BLaER1 (cell line): ENCODE results near the gene TUT4.
A peak's percentile ranks its signal among the peaks of the same experiment; 100 is the strongest.

Experiments
- H3K27ac ChIP-seq: shearing (Covaris generic); formaldehyde crosslinking; 2 replicates; pipeline ENCODE4 v1.8.1; 2022
- H3K27me3 ChIP-seq: shearing (Covaris generic); formaldehyde crosslinking; 2 replicates; pipeline ENCODE4 v1.8.1; 2022
- H3K36me3 ChIP-seq: shearing (Covaris generic); formaldehyde crosslinking; 2 replicates; pipeline ENCODE4 v1.8.1; 2022
- H3K4me1 ChIP-seq: shearing (Covaris generic); formaldehyde crosslinking; 2 replicates; pipeline ENCODE4 v1.8.1; 2022
- H3K4me2 ChIP-seq: shearing (Covaris generic); formaldehyde crosslinking; 2 replicates; pipeline ENCODE4 v1.8.1; 2022
- H3K4me3 ChIP-seq: shearing (Covaris generic); formaldehyde crosslinking; 2 replicates; pipeline ENCODE4 v1.8.1; 2022
- H3K9ac ChIP-seq: shearing (Covaris generic); formaldehyde crosslinking; 2 replicates; pipeline ENCODE4 v1.8.1; 2022
- H3K9me3 ChIP-seq: shearing (Covaris generic); formaldehyde crosslinking; 2 replicates; pipeline ENCODE4 v1.8.1; 2022
- H4K20me1 ChIP-seq: shearing (Covaris generic); formaldehyde crosslinking; 2 replicates; pipeline ENCODE4 v1.8.1; 2022
- Cebpa-rat ChIP-seq: shearing (Covaris generic); IDR thresholded peaks from 2 replicates; pipeline ENCODE4 v1.8.1; 2022

Gene TUT4

GRCh38 chr1:52423771-52424170 lies 129.1 kb downstream of the TUT4 start:
- Histone ChIP-seq H3K36me3 (peaks cover 72% of the 10 kb centered on the region), H3K4me2 (peak overlapping the region; percentile 15; the same call in 1 of the 2 replicates)
- no peak for TF ChIP-seq Cebpa-rat

GRCh38 chr1:52423055-52423454 lies 129.8 kb downstream of the TUT4 start:
- Histone ChIP-seq H4K20me1 (peaks cover 24% of the 10 kb centered on the region; the same call in 1 of the 2 replicates), H3K9ac (no peak overlapping the region), H3K36me3 (peaks cover 72% of the 10 kb centered on the region), H3K4me2 (no peak overlapping the region), H3K4me3 (no peak overlapping the region), H3K9me3 (no peaks in the 10 kb centered on the region), H3K27me3 (no peaks in the 10 kb centered on the region), H3K27ac (no peak overlapping the region), H3K4me1 (peaks cover 17% of the 10 kb centered on the region)
- no peak for TF ChIP-seq Cebpa-rat

More at GRCh38 chr1:52423771-52424170, 129.1 kb downstream of the TUT4 start:
- no peaks in the 10 kb centered on the region for H3K9me3 ChIP-seq
- no peak overlapping the region for H3K4me3 ChIP-seq
- no peak overlapping the region for H3K27ac ChIP-seq
- H3K9ac ChIP-seq, result no peak overlapping the region
- H3K27me3 ChIP-seq, result no peaks in the 10 kb centered on the region
- H4K20me1 ChIP-seq, result peaks cover 24% of the 10 kb centered on the region; the same call in 1 of the 2 replicates
- H3K4me1 ChIP-seq, result peaks cover 17% of the 10 kb centered on the region

GRCh38 chr1:52420713-52421112 lies 132.2 kb downstream of the TUT4 start:
- H3K9me3 ChIP-seq, result no peaks in the 10 kb centered on the region
- H4K20me1 ChIP-seq, result peaks cover 17% of the 10 kb centered on the region; the same call in 1 of the 2 replicates
- H3K4me2 ChIP-seq, result no peak overlapping the region
- no peak overlapping the region for H3K9ac ChIP-seq
- H3K27ac ChIP-seq, result no peak overlapping the region
- peaks cover 17% of the 10 kb centered on the region for H3K4me1 ChIP-seq
- peaks cover 82% of the 10 kb centered on the region for H3K36me3 ChIP-seq
- H3K27me3 ChIP-seq, result no peaks in the 10 kb centered on the region
- no peak overlapping the region for H3K4me3 ChIP-seq
- TF ChIP-seq Cebpa-rat, result no peak

GRCh38 chr1:52416811-52417210 lies 136.1 kb downstream of the TUT4 start:
- TF ChIP-seq Cebpa-rat, result no peak
- 0 out of 2 replicates have a peak, but pooled peaks cover 5% of the 10 kb centered on the region for H4K20me1 ChIP-seq
- H3K27me3 ChIP-seq, result no peaks in the 10 kb centered on the region
- H3K9me3 ChIP-seq, result no peaks in the 10 kb centered on the region
- no peak overlapping the region for H3K4me2 ChIP-seq
- peaks cover 88% of the 10 kb centered on the region for H3K36me3 ChIP-seq
- H3K27ac ChIP-seq, result no peak overlapping the region
- no peaks in the 10 kb centered on the region for H3K4me1 ChIP-seq
- no peak overlapping the region for H3K4me3 ChIP-seq
- no peak overlapping the region for H3K9ac ChIP-seq

GRCh38 chr1:52414942-52415341 lies 137.9 kb downstream of the TUT4 start:
- Histone ChIP-seq H4K20me1 (0 out of 2 replicates have a peak, but pooled peaks cover 9% of the 10 kb centered on the region), H3K9ac (no peak overlapping the region), H3K4me3 (no peak overlapping the region), H3K4me2 (no peak overlapping the region), H3K4me1 (no peaks in the 10 kb centered on the region), H3K9me3 (no peaks in the 10 kb centered on the region), H3K36me3 (peaks cover 100% of the 10 kb centered on the region), H3K27me3 (no peaks in the 10 kb centered on the region), H3K27ac (no peak overlapping the region)
- no peak for TF ChIP-seq Cebpa-rat

GRCh38 chr1:52413410-52413989 lies 139.4 kb downstream of the TUT4 start:
- H3K4me2 ChIP-seq, result no peak overlapping the region
- H3K9me3 ChIP-seq, result no peaks in the 10 kb centered on the region
- H3K4me1 ChIP-seq, result no peaks in the 10 kb centered on the region
- 0 out of 2 replicates have a peak, but pooled peaks cover 9% of the 10 kb centered on the region for H4K20me1 ChIP-seq
- H3K36me3 ChIP-seq, result peaks cover 99% of the 10 kb centered on the region
- no peak overlapping the region for H3K9ac ChIP-seq
- no peak overlapping the region for H3K4me3 ChIP-seq
- no peaks in the 10 kb centered on the region for H3K27me3 ChIP-seq
- TF ChIP-seq Cebpa-rat, result no peak
- H3K27ac ChIP-seq, result no peak overlapping the region

- peaks cover 37% of the 10 kb centered on the region for H3K4me1 ChIP-seq
- TF ChIP-seq Cebpa-rat, result no peak
- peaks cover 66% of the 10 kb centered on the region for H3K36me3 ChIP-seq
- H3K27me3 ChIP-seq, result no peaks in the 10 kb centered on the region
- peaks cover 17% of the 10 kb centered on the region; the same call in 1 of the 2 replicates for H4K20me1 ChIP-seq
- H3K4me3 ChIP-seq, result peak overlapping the region; percentile 84
- peak overlapping the region; percentile 75 for H3K4me2 ChIP-seq
- peak overlapping the region; percentile 94 for H3K27ac ChIP-seq
- no peaks in the 10 kb centered on the region for H3K9me3 ChIP-seq
- H3K9ac ChIP-seq, result peak overlapping the region; percentile 95
These were observed 147.9 kb downstream of the TUT4 start for GRCh38 chr1:52404975-52405338.

- Histone ChIP-seq H3K4me1 (peaks cover 37% of the 10 kb centered on the region), H3K9ac (peak within 1 kb of the TSS; percentile 95), H3K4me3 (peak within 1 kb of the TSS; percentile 84), H4K20me1 (peaks cover 17% of the 10 kb centered on the region; the same call in 1 of the 2 replicates), H3K27ac (peak within 1 kb of the TSS; percentile 94), H3K4me2 (peak within 1 kb of the TSS; percentile 90), H3K27me3 (no peaks in the 10 kb centered on the region), H3K36me3 (peaks cover 68% of the 10 kb centered on the region), H3K9me3 (no peaks in the 10 kb centered on the region)
- peak; percentile 98 for TF ChIP-seq Cebpa-rat
These were observed 148.5 kb downstream of the TUT4 start, which contains the start of the genes ORC1 and PRPF38A for GRCh38 chr1:52404116-52404974. Gene ORC1 (minus strand): TSS chr1:52404423. CDS start chr1:52402223, 2,200 bp downstream. Gene PRPF38A (plus strand): TSS chr1:52404602. CDS start chr1:52404750, 148 bp downstream.

GRCh38 chr1:52403566-52404115 lies 149.3 kb downstream of the TUT4 start:
- H4K20me1 ChIP-seq, result peaks cover 17% of the 10 kb centered on the region; the same call in 1 of the 2 replicates
- H3K9me3 ChIP-seq, result no peaks in the 10 kb centered on the region
- peaks cover 37% of the 10 kb centered on the region for H3K4me1 ChIP-seq
- peak overlapping the region; percentile 94 for H3K27ac ChIP-seq
- H3K27me3 ChIP-seq, result no peaks in the 10 kb centered on the region
- peaks cover 67% of the 10 kb centered on the region for H3K36me3 ChIP-seq
- no peak for TF ChIP-seq Cebpa-rat
- H3K4me3 ChIP-seq, result peak overlapping the region; percentile 84
- H3K4me2 ChIP-seq, result peak overlapping the region; percentile 90
- H3K9ac ChIP-seq, result peak overlapping the region; percentile 95
